Neural progenitor cell (in vitro differentiated cells): ENCODE measurements around the gene VSX1.

ENCODE experiments used
- EZH2 ChIP-seq: fragments of 200-600 bp; sonication (generic); IDR thresholded peaks from 2 replicates; pipeline ENCODE4 v1.6.1; 2017; ENCODE audit warnings: antibody characterized with exemption, mild to moderate bottlenecking, moderate library complexity
- EZH2phosphoT487 ChIP-seq: fragments of 200-600 bp; sonication (generic); IDR thresholded peaks from 2 replicates; pipeline ENCODE4 v1.6.1; 2017; ENCODE audit warnings: antibody characterized with exemption
- TF ChIP-seq, protein P1 (sequence below): fragments of 200-600 bp; sonication (generic); IDR thresholded peaks from 2 replicates; pipeline ENCODE4 v1.5.1; 2017; ENCODE audit warnings: antibody characterized with exemption, mild to moderate bottlenecking

DNA sequence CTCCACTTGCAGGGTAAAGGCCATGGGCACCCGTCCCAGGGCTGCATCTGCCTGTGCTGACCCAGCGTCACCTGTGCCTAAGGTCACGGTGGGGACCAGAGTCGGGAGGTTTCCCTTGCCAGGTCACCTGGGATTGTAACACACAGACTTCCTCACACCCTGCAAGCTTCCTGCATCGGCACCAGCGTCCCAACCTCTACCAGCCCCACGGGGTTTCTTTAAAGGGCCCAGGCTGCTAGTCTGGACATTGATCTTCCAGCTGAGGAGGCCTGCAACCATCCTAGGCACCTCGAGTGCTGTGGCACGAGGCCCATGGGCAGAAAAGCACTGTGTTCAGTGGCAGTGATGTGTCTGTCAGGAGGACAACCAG lies 36.6 kb downstream of the VSX1 start:
- TF ChIP-seq, protein P1, sequence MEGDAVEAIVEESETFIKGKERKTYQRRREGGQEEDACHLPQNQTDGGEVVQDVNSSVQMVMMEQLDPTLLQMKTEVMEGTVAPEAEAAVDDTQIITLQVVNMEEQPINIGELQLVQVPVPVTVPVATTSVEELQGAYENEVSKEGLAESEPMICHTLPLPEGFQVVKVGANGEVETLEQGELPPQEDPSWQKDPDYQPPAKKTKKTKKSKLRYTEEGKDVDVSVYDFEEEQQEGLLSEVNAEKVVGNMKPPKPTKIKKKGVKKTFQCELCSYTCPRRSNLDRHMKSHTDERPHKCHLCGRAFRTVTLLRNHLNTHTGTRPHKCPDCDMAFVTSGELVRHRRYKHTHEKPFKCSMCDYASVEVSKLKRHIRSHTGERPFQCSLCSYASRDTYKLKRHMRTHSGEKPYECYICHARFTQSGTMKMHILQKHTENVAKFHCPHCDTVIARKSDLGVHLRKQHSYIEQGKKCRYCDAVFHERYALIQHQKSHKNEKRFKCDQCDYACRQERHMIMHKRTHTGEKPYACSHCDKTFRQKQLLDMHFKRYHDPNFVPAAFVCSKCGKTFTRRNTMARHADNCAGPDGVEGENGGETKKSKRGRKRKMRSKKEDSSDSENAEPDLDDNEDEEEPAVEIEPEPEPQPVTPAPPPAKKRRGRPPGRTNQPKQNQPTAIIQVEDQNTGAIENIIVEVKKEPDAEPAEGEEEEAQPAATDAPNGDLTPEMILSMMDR: no peak
- no peak for TF ChIP-seq EZH2
- no peak for TF ChIP-seq EZH2phosphoT487
